Stimulated activated CD4-positive, alpha-beta T cell treated with anti-CD3 and anti-CD28 coated beads, Interleukin-2, amount 100 ng/mL, for 48 hours (primary cell): ENCODE measurements around the gene GATM.
"Not testable (repeated sequence)": the region's sequence is repeated elsewhere in the genome, so short reads cannot be mapped to it uniquely, and the experiment has no call there.

Experiments
- DNase-seq, 2 donors: peaks; one replicate each; pipeline ENCODE4 v3.0.0-alpha.2; 2020

GATM gene

DNA sequence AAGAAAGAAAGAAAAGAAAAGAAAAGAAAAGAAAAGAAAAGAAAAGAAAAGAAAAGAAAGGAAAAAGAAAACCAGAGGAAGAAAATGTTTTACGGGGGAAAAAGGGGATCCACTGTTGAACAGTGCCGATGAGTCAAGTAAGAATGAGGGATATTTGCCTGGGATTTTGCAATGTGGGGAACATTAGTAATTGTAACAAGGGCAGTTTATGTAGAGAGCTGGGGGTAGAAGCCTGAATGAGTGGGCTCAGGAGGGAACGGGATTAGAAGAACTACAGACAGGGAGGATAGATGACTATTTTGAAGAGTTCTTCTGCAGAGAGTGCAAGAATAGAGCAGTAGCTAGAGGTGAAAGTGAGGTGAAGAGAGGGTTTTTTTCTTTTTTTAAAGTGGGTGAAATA, 28.7 kb downstream of the GATM start:
- no peak for DNase-seq

DNA sequence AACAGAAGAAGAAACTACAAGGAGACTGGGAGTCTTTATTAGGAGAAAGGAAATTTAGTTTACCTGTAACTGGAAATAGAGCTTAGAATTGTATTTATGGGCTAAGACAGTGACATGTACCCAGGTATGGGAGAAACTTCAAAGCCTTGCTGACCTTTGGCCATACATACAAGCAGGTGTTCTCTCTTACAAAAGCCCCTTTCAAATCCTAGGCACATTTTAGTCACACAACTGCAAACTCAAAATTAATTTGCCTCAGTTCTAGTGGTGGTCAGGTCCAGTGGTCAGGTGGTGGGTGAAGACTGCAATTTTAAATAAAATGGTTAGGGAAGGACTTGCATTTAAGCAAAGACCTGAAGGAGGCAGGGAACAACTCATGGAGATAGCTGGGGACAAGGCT, 30.4 kb downstream of the GATM start:
- DNase-seq: no peak

DNA sequence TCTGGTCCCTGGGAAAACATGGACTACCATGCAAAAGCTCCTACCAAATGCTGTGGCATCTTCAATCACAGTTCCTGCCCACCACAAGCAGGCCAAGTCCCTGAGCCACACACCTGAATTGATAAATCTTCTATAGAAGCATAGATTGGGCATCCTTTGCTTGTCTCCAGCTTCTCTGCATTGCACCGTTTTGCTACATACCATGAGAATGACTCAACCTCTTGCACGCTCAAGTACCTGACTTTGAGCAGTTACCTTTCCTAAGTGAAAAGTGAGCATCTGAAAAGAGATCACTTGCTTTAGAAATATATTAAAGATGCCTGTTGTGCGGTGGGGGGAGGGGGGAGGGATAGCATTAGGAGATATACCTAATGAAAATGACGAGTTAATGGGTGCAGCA, 31.3 kb downstream of the GATM start:
- DNase-seq: no peak

DNA sequence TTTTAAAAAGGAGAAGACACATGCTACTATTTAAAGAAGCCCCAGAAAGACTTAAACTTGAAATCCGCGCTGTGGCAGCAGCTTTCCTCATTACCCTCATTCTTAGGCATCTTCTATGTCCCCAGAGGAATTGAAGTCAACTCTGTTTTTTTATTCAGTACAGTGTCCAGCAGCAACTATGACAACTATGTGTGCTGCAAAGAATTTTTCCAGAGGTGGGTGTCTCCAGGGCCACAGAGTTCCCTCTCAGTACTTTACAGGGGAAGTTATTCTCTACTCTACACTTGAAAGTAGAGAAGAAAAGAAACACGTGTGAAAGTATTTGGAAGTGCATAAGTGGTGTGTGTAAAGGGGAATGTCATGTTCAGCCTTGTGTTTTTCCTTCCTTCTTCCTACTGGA, 32.0 kb downstream of the GATM start:
- DNase-seq: no peak

DNA sequence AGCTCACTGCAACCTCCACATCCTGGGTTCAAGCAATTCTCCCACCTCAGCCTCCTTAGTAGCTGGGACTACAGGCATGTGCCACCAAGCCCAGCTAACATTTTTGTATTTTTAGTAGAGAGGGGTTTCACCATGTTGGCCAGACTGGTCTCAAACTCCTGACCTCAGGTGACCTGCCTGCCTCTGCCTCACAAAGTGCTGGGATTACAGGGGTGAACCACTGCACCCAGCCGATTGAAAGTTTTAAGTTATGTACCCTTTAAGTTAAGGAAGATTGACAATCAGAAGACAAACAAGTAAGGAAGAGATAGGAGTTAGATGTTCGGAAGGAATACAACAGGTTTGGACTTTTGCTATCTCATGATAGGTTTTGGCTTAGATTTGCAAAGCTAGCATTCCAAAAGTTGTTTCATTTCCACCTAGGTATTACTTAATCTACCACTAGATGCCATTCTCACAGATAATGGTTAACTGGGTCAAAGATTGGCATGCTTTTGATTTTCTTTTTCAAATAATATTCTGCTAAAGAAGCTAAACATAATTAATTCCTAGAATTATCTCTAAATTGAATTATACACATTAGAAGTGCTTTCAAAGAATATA, 35.0 kb downstream of the GATM start:
- DNase-seq: no peak

DNA sequence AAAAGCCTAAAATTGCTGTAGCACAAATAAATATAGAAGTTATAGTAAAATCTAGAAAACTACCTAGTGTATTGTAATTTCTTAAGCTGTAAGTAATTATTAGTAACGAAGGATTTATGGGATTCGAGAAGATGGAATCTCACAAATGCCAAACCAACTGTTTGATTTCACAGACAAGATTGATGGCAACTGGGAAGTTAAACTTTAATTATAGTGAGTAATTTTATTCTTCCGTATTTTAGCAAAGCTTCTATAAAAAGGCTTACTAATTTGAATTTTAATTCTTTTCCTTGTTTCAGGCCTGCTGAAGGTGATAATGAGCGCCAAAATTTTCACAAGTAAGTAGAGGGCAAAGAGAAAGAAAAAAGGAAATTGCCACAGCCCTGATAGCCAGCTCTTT, 36.6 kb downstream of the GATM start:
- no peak for DNase-seq

DNA sequence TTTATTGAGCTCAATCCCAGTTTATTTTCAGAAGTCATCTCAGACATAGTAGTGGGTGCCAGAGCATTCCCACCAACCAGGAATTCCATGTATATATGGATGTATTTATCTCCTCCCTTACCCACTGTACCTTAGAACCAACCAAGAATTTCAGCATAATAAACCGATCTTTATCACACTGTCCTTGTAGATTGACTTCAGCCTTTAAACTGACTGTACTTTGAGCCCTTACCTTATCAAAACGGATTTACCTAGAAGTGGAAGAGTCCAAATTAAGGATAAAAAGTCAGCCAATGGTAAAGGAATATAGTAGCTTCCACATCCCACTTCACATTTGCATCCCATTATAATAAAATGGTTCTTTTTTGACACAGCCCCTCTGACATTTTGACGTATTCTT, 37.9 kb downstream of the GATM start:
- DNase-seq: no peak

DNA sequence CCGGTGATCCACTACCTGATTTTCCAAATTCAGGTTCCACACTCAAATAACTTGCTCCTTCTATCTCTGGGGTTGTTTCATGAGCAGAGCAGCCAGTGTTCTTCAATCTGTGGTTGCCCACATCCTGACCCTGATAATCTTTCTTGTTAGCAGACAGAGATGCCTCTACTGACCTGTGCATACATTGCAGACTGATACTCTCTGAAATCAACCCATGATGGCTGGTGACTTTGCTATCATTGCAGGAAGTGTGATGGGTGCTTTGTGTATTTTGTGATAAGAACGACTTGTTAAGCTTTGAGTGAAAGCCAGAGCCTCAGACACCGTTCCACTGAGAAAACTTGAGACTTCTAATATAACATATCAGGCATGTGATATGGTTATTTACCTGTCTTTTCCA, 39.9 kb downstream of the GATM start:
- DNase-seq: no peak

DNA sequence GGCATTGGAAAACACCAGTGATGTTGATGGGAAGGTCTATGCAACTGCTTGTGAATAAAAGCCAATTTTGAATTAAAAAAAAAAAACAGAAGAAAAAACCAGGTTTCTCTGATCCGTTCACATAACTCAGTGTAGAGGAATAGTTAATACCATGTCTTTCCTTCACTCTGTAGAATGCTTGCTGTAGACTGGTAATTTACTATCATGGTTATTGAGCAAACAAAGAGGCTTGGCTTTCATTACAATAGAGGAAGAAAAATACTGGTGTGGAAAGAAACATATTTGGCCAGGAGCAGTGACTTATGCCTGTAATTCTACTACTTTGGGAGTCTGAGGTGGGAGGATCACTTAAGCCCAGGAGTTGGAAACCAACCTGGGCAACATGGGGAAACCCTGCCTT, 41.1 kb downstream of the GATM start:
- DNase-seq: no peak

DNA sequence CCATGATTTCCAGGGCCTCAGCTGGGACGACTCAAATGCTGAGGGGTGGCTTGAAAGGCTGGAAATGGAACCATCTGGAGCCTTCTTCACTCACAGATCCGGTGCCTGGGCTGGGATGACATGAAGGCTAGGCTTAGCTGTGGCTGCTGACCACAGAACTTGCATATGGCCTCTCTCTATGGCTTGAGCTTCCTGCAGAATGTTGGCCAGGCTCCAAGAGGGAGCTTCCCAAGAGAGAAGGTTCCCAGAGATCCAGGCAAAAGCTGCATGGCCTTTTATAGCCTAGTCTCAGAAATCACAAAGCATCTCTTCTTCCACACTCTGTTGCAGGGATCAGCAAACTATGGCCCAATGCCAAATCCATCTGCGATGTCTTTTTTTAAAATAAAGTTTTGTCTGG, 44.8 kb downstream of the GATM start:
- no peak for DNase-seq

DNA sequence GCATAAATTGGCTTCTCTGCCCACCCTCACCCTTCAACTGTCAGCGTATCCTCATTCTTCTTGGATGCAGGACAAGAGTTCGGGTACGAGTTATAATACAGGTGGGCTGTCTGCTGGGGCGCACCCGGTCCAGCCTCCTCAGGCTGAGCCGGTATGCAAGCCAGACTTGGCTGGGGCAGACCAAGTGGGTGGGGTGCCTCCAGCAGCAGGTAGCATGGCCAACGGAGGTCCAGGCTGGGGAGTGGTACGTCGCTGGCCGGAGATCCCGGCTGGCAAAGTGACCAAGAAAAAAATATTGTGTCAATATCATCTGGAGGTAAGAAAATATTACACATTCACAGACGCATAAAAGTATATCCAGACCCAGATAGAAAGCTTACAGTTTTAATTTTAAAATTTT, 45.6 kb downstream of the GATM start:
- DNase-seq: no peak

DNA sequence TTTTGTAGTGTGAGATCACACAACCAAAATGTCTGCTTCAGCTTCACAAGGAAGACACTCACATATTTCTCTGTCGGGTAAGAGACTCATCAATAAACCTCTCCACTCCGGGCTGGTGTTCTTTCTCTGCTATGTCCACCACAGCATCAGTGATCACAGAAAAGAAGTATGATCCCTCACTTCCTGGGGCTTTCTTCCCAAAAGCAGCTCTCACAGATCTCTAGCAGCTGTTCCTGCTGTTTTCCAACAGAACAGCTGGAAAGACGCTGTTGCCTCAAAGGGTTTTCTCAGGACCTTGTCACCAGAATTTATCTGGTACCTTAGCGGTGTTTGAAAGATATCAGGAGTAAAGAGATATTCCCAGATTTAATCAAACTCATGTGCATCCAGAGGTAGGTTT, 46.4 kb downstream of the GATM start:
- DNase-seq: no peak

DNA sequence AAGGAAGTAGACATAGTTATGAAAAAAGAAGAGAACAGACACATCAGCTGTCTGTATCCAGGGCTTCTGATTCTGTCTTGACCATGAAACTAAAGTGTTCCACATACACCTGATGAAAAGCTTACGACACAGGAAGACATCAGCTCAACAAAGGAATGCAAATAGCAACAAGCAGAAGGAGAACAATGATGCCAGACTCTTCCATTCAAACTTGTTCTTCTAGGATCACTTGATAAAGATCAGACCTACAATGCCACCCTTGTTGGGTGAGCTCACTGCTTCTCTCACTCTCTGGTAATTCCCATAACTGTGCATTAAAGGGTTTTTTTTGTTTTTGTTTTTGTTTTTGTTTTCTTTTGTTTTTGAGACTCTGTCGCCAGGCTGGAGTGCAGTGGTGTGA, 49.7 kb downstream of the GATM start:
- DNase-seq: no peak

DNA sequence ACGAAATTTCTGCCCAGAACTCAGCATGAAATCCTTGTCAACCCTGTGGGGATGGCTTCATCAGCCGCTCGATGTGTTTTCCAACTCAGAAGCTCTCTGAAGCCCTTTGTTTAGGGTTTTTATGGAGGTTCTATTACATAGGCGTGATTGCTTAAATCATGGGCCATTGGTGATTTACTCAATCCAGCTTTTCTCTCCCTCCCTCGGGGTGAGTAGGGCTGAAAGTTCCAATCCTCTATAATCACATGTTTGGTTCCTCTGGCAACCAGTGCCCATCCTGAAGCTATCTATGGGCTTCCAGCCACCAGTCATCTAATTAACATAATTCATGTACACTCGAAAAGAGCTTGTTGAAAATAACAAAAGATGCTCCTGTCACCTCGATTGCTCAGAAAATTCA, 51.6 kb downstream of the GATM start:
- no peak for DNase-seq

DNA sequence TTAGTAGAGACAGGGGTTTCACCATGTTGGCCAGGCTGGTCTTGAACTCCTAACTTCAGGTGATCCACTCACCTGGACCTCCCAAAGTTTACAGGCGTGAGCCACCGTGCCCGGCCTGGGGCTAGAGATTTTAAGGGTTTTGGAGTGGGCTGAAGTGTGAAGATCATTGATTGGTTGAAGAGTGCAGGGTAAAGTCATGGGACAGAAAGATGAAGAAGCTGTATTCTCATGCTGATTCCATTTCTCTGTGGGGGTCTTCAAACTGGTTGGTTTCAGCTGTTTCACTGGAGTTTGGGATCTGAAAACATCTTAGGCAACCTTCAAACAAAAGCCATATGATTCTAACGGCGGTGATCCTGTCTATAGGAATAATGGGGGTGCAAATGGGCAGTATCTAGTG, 52.1 kb downstream of the GATM start:
- DNase-seq: no peak

DNA sequence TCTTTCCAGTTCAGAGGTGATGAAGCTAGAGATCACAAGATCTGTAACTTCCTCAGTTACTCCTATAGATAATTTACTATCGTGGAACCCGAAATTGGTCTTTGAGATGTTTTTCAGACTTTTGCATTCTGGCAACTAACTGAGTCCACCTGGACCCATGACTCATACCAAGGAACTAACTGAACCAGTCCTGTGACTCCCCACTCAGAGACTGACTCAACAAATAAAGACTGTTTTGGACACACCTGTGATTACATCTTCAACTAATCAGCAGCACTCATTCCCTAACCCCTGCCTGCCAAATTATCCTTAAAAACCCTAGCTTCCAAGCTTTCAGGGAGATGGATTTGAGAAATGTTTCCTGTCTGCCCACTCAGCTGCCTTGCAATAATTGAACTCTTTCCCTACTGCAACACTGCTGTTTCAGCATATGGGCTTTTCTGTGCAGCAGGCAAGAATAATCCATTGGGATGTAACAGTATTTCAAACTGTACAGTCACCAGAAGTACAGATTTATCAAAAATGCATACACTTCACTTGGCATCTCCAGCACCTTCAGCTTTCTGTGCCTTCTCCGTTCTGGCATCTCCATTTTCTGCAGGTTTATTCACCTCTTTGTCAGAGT, 57.7 kb downstream of the GATM start:
- DNase-seq: no peak

DNA sequence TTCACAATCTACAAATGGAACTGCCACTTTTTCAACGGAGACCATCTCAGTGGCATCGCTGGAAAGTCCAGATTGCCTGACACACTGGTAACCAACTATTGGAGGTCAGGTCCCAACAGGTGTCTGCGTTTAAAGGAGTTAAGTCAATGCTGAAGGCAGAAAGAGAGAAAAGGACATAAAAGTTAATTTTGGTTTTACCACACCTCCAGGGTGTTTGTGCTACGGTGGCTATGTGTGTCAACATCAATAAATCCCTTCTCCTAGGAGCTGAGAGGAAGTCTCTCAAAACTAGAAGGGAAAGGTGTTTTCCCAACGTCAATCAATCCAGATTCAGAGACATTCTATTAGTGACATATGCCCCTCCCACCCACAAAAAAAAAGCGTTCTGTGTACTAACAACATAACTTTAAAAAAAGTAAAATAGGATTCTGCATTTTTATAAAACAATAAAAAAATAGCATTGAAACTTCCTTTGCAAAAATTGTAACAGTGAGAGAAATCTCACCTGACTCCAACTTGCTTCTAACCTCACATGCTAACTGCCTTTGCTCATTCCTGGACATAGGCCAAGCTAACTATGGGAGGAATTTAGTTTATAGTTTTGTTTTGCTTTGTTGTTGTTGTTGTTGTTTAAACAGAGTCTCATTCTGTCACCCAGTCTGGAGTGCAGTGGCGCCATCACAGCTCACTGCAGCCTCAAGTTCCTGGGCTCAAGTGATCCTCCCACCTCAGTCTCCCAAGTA, 58.7 kb downstream of the GATM start:
- no peak for DNase-seq

DNA sequence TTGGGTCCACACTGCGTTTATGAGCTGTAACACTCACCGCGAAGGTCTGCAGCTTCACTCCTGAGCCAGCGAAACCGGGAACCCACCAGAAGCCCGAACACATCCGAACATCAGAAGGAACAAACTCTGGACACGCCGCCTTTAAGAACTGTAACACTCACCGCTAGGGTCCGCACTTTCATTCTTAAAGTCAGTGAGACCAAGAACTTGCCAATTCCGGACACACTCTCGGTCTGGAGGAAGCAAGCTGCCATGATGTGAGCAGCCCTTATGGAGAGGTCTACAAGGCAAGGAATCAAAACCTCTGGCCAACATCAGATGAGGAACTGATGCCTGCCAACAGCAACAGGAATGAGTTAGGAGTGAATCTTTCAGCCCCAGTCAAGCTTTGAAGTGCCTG, 63.4 kb downstream of the GATM start:
- DNase-seq: no peak

DNA sequence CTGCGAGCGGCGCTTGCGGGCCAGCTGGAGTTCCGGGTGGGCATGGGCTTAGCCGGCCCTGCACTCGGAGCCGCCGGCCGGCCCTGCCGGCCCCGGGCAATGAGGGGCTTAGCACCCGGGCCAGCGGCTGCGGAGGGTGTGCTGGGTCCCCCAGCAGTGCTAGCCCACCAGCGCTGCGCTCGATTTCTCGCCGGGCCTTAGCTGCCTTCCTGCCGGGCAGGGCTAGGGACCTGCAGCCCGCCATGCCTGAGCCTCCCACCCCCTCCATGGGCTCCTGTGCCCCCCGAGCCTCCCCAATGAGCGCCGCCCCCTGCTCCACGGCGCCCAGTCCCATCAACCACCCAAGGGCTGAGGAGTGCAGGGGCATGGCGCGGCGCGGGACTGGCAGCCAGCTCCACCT, 64.2 kb downstream of the GATM start:
- DNase-seq: not testable (repeated sequence)
